ENCODE results near the gene MILR1. TPM values are rescaled to one million over a fixed set of nuclear protein-coding genes. Genes with fewer than 3 reads are reported as not detected.
"Not testable (repeated sequence)": the region's sequence is repeated elsewhere in the genome, so short reads cannot be mapped to it uniquely, and the experiment has no call there.

MILR1 gene
- total RNA-seq, 1 donor from 2014 or later: 0.33 TPM

- no peak for DNase-seq (ENCODE audit: low spot score)
- ATAC-seq: no peak
Observed at GRCh38 chr17:64426596-64426995, 22.3 kb upstream of the MILR1 start.

GRCh38 chr17:64428406-64428805 is 20.5 kb upstream of the MILR1 start:
- DNase-seq (ENCODE audit: low spot score) (no peak), ATAC-seq (no peak)

- not testable (repeated sequence) for ATAC-seq; DNase-seq (ENCODE audit: low spot score)
Observed at GRCh38 chr17:64430036-64430435, 18.9 kb upstream of the MILR1 start.

GRCh38 chr17:64431534-64431933 is 17.4 kb upstream of the MILR1 start:
- no peak for ATAC-seq
- no peak for DNase-seq (ENCODE audit: low spot score)

GRCh38 chr17:64437944-64438525 is 10.9 kb upstream of the MILR1 start:
- DNase-seq (ENCODE audit: low spot score): no peak

GRCh38 chr17:64439521-64439920 is 9.4 kb upstream of the MILR1 start:
- not testable (repeated sequence) for ATAC-seq; DNase-seq (ENCODE audit: low spot score)

More at GRCh38 chr17:64437944-64438525, 10.9 kb upstream of the MILR1 start:
- no peak for ATAC-seq

- DNase-seq (ENCODE audit: low spot score) (no peak), ATAC-seq (no peak)
Observed at GRCh38 chr17:64439956-64440355, 9.0 kb upstream of the MILR1 start.

- no peak for DNase-seq (ENCODE audit: low spot score)
- peak; percentile 60 for ATAC-seq
Observed at GRCh38 chr17:64441772-64442540, 7.0 kb upstream of the MILR1 start.

GRCh38 chr17:64442541-64442971 is 6.4 kb upstream of the MILR1 start:
- no peak for DNase-seq (ENCODE audit: low spot score)
- peak; percentile 10 for ATAC-seq

GRCh38 chr17:64443086-64443760 is 5.7 kb upstream of the MILR1 start:
- ATAC-seq (no peak), DNase-seq (ENCODE audit: low spot score) (no peak)

- DNase-seq (ENCODE audit: low spot score) (no peak), ATAC-seq (no peak)
Observed at GRCh38 chr17:64447526-64447925, 1.4 kb upstream of the MILR1 start.

GRCh38 chr17:64449545-64449944 is 630 bp downstream of the MILR1 start:
- ATAC-seq (no peak), DNase-seq (ENCODE audit: low spot score) (no peak)

- no peak for ATAC-seq
Observed at GRCh38 chr17:64455993-64456885, 7.3 kb downstream of the MILR1 start.

GRCh38 chr17:64457156-64457555 is 8.2 kb downstream of the MILR1 start:
- DNase-seq (ENCODE audit: low spot score): no peak
- ATAC-seq: no peak

More at GRCh38 chr17:64455993-64456885, 7.3 kb downstream of the MILR1 start:
- no peak for DNase-seq (ENCODE audit: low spot score)

- ATAC-seq (no peak), DNase-seq (ENCODE audit: low spot score) (no peak)
Observed at GRCh38 chr17:64458756-64459155, 9.8 kb downstream of the MILR1 start.

GRCh38 chr17:64459284-64459747 is 10.4 kb downstream of the MILR1 start:
- DNase-seq (ENCODE audit: low spot score) (no peak), ATAC-seq (no peak)

- not testable (repeated sequence) for ATAC-seq
Observed at GRCh38 chr17:64459818-64460217, 10.9 kb downstream of the MILR1 start.

GRCh38 chr17:64460955-64461354 is 12.0 kb downstream of the MILR1 start:
- no peak for ATAC-seq

More at GRCh38 chr17:64459818-64460217, 10.9 kb downstream of the MILR1 start:
- not testable (repeated sequence) for DNase-seq (ENCODE audit: low spot score)

GRCh38 chr17:64461788-64462187 is 12.9 kb downstream of the MILR1 start:
- DNase-seq (ENCODE audit: low spot score): no peak
- ATAC-seq: no peak

More at GRCh38 chr17:64460955-64461354, 12.0 kb downstream of the MILR1 start:
- DNase-seq (ENCODE audit: low spot score): no peak

- no peak for DNase-seq (ENCODE audit: low spot score)
- no peak for ATAC-seq
Observed at GRCh38 chr17:64466019-64466735, 17.3 kb downstream of the MILR1 start.
